Inferior parietal cortex (tissue), 1 donor: ENCODE measurements around the gene GNA14.
A peak's percentile ranks its signal among the peaks of the same experiment; 100 is the strongest.
"Not testable (repeated sequence)": the region's sequence is repeated elsewhere in the genome, so short reads cannot be mapped to it uniquely, and the experiment has no call there.

Source experiments
- DNase-seq: peaks from one replicate; pipeline ENCODE4 v3.0.0-alpha.2; 2016; ENCODE audit errors: extremely low spot score

The GNA14 gene

DNA sequence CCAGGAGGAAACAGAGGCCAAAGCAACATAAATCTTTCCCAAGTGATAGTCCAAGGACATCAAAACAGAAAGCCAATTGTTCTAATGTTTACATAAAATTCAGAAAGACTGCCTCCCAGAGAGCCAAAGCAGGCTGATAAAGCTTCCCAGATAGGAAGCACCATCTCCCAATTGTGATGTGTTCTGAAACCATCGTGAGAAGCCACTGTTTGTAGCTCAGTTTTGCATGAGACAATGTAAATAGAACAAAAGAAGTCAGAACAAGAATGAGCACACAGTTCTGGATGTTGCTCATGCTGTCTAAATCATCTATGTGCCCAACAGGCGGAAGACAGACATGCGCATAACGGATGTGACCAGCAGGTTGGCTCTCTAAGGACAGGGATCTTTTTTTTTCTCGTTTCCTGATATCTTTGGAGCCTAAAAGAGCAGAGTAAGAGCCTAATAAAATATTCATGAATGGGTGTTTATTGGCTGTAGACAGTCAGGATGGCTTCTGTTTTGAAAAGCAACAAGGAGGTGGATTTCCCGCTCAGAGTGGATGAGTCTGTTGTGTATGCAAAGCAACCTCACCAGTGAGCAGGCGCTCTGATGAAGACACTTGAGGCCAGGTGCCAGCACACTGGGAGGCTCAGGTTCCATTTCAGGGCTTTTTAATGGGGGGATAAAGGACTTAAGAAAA, 113.6 kb downstream of the GNA14 start:
- peak; percentile 75 for DNase-seq

DNA sequence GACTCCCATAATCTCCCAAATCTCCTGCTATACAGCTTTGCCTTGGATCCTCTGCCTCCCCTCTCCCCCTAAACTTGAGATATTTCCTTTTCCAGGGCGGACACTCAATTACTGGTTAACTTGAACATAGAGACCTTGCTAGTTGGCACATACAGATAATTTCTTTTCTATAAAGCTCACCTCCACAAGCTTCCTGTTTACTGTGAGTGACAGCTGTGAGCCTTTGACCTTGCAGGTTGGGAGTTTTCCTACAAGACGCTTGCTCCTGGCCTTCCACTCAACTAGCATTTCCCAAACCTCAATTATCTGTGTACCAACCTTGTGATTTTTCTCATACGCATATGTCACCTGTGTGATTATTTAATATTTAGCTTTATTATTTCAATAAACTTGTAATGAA, 114.5 kb downstream of the GNA14 start:
- no peak for DNase-seq

DNA sequence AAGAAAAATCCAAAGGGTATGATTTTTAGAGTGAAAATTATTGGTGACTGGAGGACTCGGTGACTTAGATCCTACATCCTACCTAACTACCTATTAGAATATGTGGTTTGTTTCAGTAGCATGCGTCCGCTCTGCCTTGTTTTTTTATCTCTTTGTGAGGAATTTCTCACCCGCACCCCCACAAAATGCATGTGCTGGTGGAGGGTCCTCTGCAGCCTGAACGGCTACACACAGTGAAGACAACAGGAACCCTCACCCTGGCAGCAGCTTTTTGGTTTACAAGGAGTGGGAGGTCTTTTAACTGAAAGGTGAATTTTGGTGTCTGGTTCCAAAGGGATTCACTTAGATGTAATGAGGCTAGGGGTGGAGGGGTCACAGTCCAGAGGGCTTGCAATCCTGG, 115.5 kb downstream of the GNA14 start:
- DNase-seq: no peak

DNA sequence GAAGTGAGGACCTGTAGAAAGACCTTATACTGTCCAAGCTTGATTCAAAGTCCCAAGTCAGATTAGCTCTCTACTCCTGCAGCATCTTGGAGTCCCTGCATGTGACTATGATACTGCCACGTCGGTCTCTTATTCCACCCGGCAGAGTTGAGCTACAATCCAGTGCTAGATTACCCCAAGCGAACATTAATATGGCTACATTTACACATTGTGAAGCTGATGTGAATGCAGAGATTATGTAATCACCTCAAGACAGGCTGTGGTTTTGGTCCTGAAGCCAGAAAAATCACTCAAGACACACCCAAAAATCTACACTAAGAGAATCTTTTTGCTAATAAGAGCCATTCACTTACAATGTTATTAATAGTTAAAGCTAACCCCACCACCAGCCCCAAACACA, 116.7 kb downstream of the GNA14 start:
- DNase-seq: no peak

DNA sequence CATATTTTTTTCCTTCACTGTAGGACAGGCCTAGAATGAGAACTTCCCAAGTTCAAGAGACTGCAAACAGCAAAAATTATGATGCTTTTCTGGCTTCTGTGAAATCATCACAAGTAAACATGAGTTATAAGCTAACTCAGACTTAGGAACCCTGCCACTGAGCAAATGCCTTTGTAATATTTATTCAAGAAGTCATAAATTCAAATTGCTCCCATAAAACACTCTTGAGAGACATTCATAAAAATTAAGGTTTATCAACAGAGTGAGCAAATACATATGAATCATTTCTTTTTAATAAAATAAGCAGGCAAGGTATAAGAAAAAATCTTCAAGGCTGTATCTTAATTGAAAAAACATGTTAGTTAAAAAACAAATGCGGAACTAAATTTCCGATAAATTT, 124.2 kb downstream of the GNA14 start:
- no peak for DNase-seq

DNA sequence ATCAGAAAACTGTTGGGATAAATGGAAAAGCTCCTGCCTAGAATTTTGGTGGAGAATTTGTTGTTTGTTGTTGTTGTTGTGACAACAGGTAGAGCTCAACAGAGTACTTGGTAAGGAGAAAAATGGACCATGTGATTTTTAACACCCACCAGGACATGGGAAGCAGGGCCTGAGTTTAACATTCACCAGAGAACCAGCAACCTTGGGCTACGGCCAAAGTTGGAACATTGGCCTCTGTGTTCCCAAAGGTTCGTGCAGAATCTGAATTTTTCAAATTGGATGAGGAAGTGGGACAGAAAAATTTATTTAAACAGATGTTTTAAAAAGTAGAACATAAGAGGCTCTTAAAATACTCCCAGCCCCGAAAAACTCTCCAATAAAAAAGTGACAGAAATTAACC, 127.0 kb downstream of the GNA14 start:
- peak; percentile 74 for DNase-seq

DNA sequence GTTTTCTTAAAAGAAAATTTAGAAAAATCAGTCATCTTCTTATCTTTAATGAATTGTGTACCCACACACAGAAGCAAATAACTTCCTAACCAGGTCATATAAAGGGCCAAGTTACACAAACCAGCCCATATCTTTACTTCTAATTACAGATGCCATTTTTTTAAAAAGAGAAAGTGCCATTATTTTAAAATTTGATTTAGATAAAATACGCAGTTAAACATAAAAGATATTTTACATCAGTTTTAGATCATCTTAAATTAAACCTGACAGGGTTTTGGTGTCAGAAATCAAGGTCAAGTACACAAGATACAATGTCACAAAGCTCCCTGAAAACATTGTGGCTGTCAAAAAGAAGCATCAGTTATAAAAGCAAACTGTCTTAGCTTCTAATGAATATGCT, 129.4 kb downstream of the GNA14 start:
- no peak for DNase-seq

DNA sequence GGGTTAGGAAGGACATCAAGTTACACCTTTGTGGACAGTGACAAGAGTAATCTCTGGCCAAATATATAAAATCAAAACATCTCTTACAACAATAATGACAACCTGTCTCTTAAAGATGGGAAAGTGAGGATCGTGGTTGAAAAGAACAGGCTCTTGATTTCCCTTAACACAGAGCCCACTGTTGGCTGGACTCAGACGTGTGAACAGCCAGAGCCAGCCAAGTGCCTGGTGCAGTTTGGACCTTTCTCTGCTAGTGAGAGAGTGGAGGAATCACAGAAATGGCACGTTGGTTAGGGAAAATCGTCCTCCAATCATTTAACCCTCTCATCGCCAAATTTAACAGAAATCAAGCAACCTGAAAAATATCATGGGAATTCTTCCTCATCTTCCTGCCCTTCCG, 131.3 kb downstream of the GNA14 start:
- DNase-seq: no peak

DNA sequence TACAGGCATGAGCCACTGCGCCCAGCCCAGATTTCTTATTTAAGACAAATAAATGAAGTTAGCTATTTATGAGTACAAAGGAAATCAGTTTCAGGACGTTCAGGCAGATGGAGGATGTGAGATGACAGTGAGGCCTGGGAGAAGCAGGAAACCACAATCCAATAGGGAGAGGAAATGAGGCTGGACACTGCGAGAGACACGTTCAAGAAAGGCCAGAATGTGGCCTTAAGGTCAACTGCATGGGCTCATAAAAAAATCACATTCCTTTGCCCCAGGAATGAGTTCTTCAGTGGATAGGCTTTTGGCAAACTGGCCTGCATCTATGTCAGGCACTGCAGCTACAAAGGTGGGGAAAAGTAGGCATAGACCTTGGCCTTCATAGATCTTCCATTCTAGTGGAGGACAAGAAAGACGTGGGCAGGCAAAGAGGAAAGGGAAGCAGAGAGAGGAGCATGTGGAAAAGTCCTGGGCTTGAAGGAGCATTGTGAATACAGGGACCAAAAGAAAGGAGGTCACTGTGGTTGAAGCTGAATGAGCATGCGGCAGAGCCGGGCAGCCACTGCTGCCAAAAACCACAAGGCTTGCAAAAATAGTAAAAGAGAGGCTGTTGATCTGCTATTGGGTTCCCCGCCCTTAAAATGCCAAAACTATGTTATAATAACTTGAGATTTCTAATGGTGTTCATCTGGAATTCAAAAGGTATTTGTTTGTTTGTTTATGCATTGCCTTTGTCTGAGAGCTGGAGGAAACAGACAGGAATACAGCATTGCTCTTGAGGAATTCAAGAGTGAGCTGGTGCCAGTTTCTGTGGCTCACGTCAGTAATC, 133.0 kb downstream of the GNA14 start:
- no peak for DNase-seq

DNA sequence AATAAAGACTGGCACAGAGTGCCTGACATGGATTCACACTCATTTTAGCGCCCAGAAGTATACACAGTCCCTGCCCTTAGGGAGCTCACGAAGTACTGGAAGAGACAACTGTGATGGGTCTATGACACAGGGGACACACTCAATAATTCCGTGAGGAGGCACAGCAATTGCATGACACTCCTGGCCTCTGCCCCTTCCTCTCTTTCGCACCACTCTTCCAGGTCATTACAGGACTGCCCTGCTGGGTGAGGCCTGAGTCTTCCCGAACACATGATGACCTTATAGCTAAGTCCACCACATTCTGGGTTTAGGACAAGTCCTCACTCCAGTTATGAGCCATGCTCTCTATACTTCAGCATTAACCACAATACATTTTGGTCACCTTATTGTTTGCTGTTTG, 134.7 kb downstream of the GNA14 start:
- no peak for DNase-seq

DNA sequence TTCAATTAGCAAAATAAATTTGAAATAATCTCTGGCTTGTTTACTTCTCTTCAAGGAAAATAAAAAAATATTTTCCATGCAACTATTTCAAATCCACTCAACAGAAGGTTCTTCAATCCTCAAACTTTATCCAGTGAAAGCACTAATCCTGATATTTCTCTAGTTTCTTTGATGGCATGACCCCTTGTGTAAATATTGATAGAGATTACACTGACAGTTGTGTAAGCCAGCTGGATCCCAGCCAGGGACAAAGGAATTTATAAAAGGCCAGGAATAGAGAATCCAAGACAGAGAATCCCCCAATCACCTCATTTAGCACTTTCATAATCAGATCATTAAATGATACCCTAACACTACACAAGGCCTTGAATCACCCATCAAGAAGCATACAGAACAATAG, 135.2 kb downstream of the GNA14 start:
- no peak for DNase-seq

DNA sequence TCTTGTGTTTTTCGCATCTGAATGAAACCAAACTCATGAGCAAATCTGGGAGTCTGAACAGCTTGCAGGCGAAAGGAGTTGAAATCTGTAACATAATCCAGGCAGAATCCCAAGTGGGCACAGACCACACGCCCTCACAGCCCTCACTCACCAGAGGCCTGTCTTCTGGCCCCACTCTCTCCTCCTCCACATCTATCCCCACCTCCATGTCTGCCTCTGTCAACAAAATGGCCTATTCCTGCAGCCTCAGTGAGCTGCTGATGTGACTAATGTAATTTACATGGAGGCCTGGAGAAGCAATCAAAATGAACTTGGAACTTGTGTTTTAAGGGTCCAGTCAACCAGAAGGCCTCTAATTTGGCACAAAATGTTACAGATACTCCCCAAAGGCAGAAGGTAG, 136.6 kb downstream of the GNA14 start:
- no peak for DNase-seq

DNA sequence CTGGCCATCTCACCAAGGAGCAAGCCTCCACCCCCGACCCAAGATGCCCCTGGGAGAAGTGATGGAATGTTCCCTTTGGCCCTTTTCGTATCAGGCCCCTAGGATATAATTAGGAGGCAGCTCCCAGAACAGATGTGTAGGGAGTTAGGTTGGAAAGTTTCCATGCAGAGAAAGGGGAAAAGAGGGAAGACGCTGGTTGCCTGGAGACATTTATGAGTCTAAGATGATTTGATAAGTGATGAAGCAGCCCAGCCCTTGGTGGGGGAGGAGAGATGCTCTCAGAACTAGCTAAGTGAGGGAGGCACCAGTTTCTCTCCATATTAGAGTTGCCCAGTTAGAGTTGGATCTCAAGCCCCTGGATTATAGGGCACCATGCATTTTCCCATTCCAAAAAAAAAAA, 137.5 kb downstream of the GNA14 start:
- no peak for DNase-seq

DNA sequence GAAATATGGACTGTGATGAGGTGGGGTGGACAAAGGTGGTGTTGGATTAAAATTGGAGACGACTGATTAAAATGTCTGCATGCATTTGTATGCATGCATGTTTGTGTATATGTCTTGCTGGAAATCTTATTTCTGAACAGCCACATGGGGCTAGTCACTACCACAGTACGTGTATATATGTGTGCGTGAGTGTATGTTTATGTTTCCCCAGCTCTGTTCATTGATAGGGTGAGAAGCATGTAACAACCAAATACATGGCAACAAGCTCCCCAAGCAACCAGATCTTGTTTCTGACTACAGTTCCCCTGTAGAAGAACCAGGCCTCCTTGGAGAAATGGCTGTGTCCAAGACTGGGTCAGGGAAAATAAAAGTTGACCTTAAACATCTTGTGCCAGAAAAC, 139.7 kb downstream of the GNA14 start:
- DNase-seq: no peak

DNA sequence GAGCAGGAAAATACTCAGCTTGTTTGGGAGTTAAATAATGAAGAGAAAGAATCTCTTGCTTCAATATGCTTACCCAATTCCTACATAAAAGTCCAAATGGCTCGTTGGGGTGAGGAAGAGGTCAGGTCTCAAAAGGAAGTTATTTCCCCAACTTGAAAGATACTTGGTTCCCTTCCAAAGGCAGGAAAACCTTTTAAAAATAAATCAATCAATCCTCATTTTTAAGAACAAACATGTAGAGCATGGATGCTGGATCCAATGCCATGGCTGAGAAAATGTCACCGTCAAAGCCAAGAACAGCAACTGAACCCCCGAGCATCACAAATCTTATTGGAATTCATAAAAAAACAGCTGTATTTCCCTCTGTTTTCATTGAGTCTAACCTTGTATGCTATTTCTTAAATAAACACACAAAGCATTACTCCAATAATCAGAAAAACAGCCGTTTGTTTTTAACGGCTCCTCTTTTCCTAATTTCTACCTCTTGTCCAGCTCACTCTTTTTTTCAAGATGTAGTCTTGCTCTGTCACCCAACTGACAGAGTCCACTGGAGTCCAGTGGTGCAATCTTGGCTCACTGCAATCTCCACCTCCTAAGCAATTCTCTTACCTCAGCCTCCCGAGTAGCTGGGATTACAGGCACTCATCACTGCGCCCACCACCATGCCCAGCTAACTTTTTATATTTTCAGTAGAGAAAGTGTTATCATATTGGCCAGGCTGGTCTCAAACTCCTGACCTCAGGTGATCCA, 140.7 kb downstream of the GNA14 start:
- DNase-seq: no peak

DNA sequence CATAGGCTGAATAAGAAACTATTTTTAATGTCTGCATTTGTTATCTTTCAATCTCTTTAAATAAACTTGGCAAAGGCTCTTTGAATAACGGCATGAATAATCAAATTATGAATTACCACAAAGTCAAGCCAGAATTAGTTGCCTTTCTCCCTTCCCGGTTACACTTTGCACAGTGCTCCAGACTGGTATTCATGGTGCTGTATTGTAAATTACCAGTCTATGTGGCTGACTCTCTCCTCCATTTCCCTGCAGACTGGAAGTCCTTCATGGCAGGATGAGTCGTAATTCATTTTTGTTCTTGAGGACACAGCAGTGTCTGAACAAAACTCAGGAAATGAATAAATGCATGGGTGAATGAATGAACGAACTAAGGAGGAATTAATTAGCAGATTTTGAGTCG, 142.9 kb downstream of the GNA14 start:
- no peak for DNase-seq

DNA sequence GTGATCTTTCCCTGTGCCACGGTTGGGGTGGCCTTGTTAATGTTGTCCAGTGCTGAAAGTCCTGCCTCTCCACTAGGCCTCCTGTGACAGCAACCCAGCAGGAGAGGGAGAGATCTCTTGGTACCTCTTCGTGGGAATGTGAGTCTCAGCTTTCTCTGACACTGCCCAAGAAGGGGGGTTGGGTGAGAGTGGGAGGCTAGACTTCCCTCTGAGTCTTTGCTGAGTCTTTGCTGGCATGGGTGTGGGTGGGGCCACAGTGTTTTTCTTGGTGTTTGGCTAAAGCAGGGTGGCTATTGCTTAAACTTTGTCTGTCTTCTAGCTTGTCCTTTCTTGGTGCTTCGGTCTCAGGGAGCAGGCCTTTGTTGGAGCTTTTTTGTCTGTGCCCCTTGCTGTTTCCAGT, 145.6 kb downstream of the GNA14 start:
- DNase-seq: no peak

DNA sequence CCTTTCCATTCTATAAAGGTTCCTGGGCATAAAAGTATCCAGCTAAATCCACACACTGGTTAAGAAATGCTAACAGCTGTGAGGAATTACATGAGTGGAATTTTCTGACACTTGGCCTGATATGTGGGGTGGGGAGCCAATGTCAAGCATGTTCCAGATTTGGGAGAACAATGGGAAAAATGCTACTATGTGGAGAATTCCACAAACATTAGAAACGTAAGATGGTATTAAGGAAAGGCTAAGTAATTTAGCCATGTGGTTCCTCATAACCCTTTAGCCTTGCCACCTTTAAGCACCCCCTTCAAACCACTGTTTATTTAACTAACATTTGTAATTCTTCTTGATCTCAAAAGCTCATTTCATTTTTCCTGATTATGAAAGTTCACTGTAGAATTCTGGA, 149.2 kb downstream of the GNA14 start:
- DNase-seq: no peak

DNA sequence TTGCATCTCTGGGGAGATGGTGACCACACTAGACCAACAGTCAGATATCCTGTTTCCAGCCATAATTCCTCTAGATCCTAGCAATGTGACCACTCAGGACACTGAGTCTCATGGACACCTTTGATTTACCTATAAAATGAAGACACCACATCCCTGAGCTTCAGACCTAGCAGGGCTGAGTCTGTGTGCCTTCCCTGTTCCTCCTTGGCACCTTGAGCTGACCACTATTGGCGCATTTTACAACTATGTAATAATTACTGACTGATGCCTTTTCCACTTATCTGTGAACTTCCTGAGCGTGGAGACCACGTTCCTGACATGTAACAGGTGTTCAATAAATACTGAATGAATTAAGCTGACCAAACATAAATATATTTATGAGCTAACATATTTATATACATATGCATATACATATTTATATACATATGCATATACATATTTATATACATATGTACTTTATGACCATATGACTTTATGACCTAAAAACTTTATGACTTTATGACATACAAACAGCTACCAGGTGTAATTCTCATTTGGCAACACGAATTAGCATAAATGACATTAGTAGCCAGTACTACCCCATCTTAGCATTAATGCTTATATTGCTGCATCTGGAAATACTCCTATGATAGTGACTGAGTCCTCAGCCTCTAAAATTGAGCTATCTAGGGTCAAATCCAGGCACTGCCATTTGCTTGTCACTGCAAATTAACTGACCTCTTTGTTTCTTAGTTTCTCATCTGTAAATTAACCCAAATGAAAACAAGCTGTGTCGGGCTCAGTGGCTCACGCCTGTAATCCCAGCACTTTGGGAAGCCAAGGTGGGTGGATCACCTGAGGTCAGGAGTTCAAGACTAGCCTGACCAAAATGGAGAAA, 150.6 kb downstream of the GNA14 start:
- no peak for DNase-seq

DNA sequence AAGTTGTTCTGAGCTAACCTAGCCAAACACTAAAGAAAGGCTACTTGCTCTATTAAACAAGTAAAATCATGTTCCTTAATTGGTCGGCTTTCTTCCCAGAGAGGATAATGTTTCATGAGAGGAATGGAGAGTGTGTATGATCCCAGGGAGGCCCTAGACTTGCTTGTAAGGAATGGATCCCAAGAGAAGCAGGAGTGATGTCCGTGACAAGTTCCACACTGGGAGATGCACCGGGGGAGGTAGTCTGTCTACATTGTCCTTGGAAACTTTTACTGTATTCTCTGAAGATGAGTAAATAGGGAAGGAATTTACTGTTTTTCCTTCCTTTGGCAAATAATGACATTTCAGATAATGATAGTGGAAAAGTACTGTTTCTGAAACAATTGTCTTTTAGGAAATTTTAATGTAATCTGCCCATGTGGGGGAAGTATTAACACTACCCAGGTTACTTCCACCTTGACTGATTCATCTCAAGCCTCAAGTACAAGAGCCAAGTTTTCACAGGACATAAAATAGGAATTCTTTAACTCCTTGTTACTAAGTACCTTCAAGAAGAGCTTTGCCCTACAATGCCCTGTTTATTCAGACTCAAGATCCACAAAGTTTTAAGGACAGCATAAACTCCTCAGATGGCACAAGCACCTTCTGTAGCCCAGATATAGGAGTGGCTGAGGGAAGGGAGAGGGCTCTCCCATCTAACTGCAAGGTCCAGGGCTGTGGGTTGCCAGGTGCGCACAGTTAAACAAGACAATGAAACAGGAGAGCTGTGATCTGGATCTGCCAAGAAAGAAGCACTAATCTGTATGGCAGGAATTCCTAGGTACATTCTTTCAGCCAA, 152.1 kb downstream of the GNA14 start:
- no peak for DNase-seq

DNA sequence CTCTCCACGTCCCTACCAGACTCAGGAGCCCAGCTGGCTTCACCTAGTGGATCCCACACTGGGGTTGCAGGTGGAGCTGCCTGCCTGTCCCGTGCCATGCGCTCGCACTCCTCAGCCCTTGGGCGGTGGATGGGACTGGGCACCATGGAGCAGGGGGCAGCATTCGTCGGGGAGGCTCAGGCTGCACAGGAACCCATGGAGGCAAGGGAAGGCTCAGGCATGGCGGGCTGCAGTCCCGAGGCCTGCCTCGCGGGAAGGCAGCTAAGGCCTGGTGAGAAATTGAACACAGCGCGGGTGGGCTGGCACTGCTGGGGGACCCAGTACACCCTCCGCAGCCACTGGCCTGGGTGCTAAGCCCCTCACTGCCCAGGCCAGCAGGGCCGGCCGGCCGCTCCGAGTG, 157.8 kb downstream of the GNA14 start:
- DNase-seq: not testable (repeated sequence)
